Measurements from ENCODE around the gene MCM3. TPM values are rescaled to one million over a fixed set of nuclear protein-coding genes. Genes with fewer than 3 reads are reported as not detected.

The MCM3 gene
- polyA plus RNA-seq, 3 donors: 10.7 to 15.3 (median 12.1) TPM

GRCh38 chr6:52307900-52308372 lies 23.4 kb upstream of the MCM3 start:
- no peak for DNase-seq
- no peaks in the 10 kb centered on the region for H3K79me2 ChIP-seq (ENCODE audit: insufficient read depth, low read length)
- peak overlapping the region; percentile 52 for H3K4me2 ChIP-seq (replicated peaks; ENCODE audit: extremely low read depth, low read length, poor library complexity, severe bottlenecking)
- peak overlapping the region in 1 of 2 donors; percentile 55 for H3K4me3 Mint-ChIP-seq
- WGBS (ENCODE audit: insufficient coverage): 29% methylated on average over 1 of the region's 1 CpG
- peak overlapping the region; percentile 52 for H2AFZ ChIP-seq (ENCODE audit: insufficient read depth, low read depth, low read length, poor library complexity, severe bottlenecking)
- H3K36me3 Mint-ChIP-seq: peaks cover 0 to 7% of the 10 kb centered on the region in 2 donors
- peak overlapping the region; percentile 24 to 86 for H3K27ac ChIP-seq (ENCODE audit: low read depth in 1 of 2, low read length in 2 of 2)
- peak overlapping the region; percentile 19 for H3K9ac ChIP-seq (ENCODE audit: insufficient read depth, low read length, poor library complexity, severe bottlenecking)
- intact Hi-C loops (cut with micrococcal nuclease): loop anchor here (5.0 to 10.0 kb wide), 2 partner anchors 44 to 357 kb away; no protein-coding TSS in a partner anchor
- peaks cover 69 to 75% of the 10 kb centered on the region in 2 donors for H3K4me1 ChIP-seq (ENCODE audit: control insufficient read depth in 1 of 2, insufficient read depth in 2 of 2, low read length in 2 of 2)
- H3K4me3 ChIP-seq (replicated peaks in 1 of 3; ENCODE audit: low read depth in 2 of 3, low read length in 3 of 3): peak overlapping the region in 1 of 3 experiments; percentile 54
- no peaks in the 10 kb centered on the region for H4K20me1 ChIP-seq (ENCODE audit: insufficient read depth, low read length)
- H3K27me3 ChIP-seq (ENCODE audit: control insufficient read depth in 2 of 2, insufficient read depth in 2 of 2, low read length in 2 of 2): no peaks in the 10 kb centered on the region
- no peaks in the 10 kb centered on the region for H3K27me3 Mint-ChIP-seq (ENCODE audit: low read depth in 3 of 3)
- TF ChIP-seq CTCF (IDR thresholded peaks at IDR 0.05): no peak
- H3K4me1 Mint-ChIP-seq: peaks cover 67% of the 10 kb centered on the region
- H3K9me3 Mint-ChIP-seq: peaks cover 0 to 2% (median 0%) of the 10 kb centered on the region in 7 donors
- H3K27ac Mint-ChIP-seq: peak overlapping the region; percentile 74 to 98 (median 96)
- H3K9me3 ChIP-seq (replicated peaks in 1 of 2; ENCODE audit: control insufficient read depth in 1 of 2, insufficient read depth in 1 of 2, low read length in 2 of 2): no peaks in the 10 kb centered on the region
- H3K36me3 ChIP-seq (replicated peaks in 1 of 2; ENCODE audit: control insufficient read depth in 1 of 2, insufficient read depth in 2 of 2, low read length in 2 of 2): no peaks in the 10 kb centered on the region

- H2AFZ ChIP-seq (ENCODE audit: insufficient read depth, low read depth, low read length, poor library complexity, severe bottlenecking): peak overlapping the region; percentile 52
- Mint-ChIP-seq H3K9me3 (peaks cover 0 to 2% (median 0%) of the 10 kb centered on the region in 7 donors), H3K27ac (peak overlapping the region; percentile 89 to 98 (median 96)), H3K4me1 (peaks cover 69% of the 10 kb centered on the region), H3K4me3 (peak overlapping the region; percentile 47 to 55), H3K36me3 (peaks cover 0 to 7% of the 10 kb centered on the region in 2 donors), H3K27me3 (ENCODE audit: low read depth in 3 of 3) (no peaks in the 10 kb centered on the region)
- 48% methylated on average over 28 of the region's 32 CpGs for WGBS (ENCODE audit: insufficient coverage)
- H4K20me1 ChIP-seq (ENCODE audit: insufficient read depth, low read length): no peaks in the 10 kb centered on the region
- H3K27me3 ChIP-seq (ENCODE audit: control insufficient read depth in 2 of 2, insufficient read depth in 2 of 2, low read length in 2 of 2): no peaks in the 10 kb centered on the region
- H3K4me2 ChIP-seq (replicated peaks; ENCODE audit: extremely low read depth, low read length, poor library complexity, severe bottlenecking): peak overlapping the region; percentile 52
- H3K27ac ChIP-seq (ENCODE audit: low read depth in 1 of 2, low read length in 2 of 2): peak overlapping the region; percentile 86 to 92
- H3K9me3 ChIP-seq (replicated peaks in 1 of 2; ENCODE audit: control insufficient read depth in 1 of 2, insufficient read depth in 1 of 2, low read length in 2 of 2): no peaks in the 10 kb centered on the region
- H3K9ac ChIP-seq (ENCODE audit: insufficient read depth, low read length, poor library complexity, severe bottlenecking): peak overlapping the region; percentile 43
- peak in 1 of 3 donors; percentile 25 for DNase-seq
- H3K36me3 ChIP-seq (replicated peaks in 1 of 2; ENCODE audit: control insufficient read depth in 1 of 2, insufficient read depth in 2 of 2, low read length in 2 of 2): no peaks in the 10 kb centered on the region
- H3K4me3 ChIP-seq (replicated peaks in 1 of 3; ENCODE audit: low read depth in 2 of 3, low read length in 3 of 3): peak overlapping the region in 1 of 3 experiments; percentile 54
- intact Hi-C loops (cut with micrococcal nuclease): loop anchor here (5.0 to 10.0 kb wide), 2 partner anchors 45 to 358 kb away; no protein-coding TSS in a partner anchor
- TF ChIP-seq CTCF (IDR thresholded peaks at IDR 0.05): no peak
- H3K4me1 ChIP-seq (ENCODE audit: control insufficient read depth in 1 of 2, insufficient read depth in 2 of 2, low read length in 2 of 2): peaks cover 69 to 77% of the 10 kb centered on the region in 2 donors
- H3K79me2 ChIP-seq (ENCODE audit: insufficient read depth, low read length): no peaks in the 10 kb centered on the region
These were observed 22.7 kb upstream of the MCM3 start for GRCh38 chr6:52306972-52307870.
